Transverse colon (tissue), 4 donors: ENCODE measurements around the gene FECH.

ENCODE experiments used
- EP300 ChIP-seq: sonication (generic); formaldehyde crosslinking; IDR thresholded peaks from one replicate; pipeline ENCODE4 v1.6.1; 2017; ENCODE audit warnings: antibody characterized with exemption, low read depth
- POLR2A ChIP-seq: fragments of 450-650 bp; IDR thresholded peaks from one replicate; pipeline ENCODE4 v1.6.1; 2016; ENCODE audit warnings: antibody characterized with exemption, mild to moderate bottlenecking, moderate library complexity
- POLR2AphosphoS5 ChIP-seq, 3 donors: sonication (generic); formaldehyde crosslinking; IDR thresholded peaks; one replicate each; pipeline ENCODE4 v1.6.1; 2016; ENCODE audit warnings: antibody characterized with exemption in 3 of 3
- TF ChIP-seq, protein P1 (sequence below), 5 experiments: fragments of 200-600 bp in 3 of 5; fragments of 450-650 bp in 2 of 5; sonication (generic) in 3 of 5; IDR thresholded peaks; 1 replicate in 2 of 5; 2 replicates in 3 of 5; pipeline ENCODE4 v1.5.1; 2016 to 2017; ENCODE audit warnings: antibody characterized with exemption in 5 of 5, inconsistent platforms in 3 of 5, mild to moderate bottlenecking in 2 of 5, moderate library complexity in 1 of 5

DNA sequence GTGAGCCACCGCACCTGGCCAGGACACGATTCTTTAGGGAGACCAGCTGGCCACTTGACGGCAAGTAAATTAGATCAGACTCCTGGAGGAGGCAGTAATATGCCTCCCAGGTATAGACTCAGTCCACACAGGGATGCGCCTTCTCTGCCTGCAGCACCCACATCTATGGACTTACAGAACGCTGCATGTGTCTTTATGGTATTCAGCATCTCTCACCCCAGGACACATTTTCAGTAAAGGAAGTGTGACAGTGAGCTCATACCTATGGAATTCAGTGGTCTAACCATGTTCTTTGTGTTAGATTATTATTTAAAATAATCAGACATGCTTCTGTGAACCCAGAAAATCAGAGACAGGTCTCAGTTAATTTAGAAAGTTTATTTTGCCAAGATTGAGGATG is 41.0 kb upstream of the FECH start:
- no peak for TF ChIP-seq POLR2AphosphoS5 (IDR thresholded peaks at IDR 0.05)
- TF ChIP-seq, protein P1, sequence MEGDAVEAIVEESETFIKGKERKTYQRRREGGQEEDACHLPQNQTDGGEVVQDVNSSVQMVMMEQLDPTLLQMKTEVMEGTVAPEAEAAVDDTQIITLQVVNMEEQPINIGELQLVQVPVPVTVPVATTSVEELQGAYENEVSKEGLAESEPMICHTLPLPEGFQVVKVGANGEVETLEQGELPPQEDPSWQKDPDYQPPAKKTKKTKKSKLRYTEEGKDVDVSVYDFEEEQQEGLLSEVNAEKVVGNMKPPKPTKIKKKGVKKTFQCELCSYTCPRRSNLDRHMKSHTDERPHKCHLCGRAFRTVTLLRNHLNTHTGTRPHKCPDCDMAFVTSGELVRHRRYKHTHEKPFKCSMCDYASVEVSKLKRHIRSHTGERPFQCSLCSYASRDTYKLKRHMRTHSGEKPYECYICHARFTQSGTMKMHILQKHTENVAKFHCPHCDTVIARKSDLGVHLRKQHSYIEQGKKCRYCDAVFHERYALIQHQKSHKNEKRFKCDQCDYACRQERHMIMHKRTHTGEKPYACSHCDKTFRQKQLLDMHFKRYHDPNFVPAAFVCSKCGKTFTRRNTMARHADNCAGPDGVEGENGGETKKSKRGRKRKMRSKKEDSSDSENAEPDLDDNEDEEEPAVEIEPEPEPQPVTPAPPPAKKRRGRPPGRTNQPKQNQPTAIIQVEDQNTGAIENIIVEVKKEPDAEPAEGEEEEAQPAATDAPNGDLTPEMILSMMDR (IDR thresholded peaks at IDR 0.05): no peak
- TF ChIP-seq EP300: no peak
- TF ChIP-seq POLR2A: no peak
